Fibroblast of lung (primary cell): ENCODE data around the gene GALNT12. TPM values are rescaled to one million over a fixed set of nuclear protein-coding genes. Genes with fewer than 3 reads are reported as not detected.
A peak's percentile ranks its signal among the peaks of the same experiment; 100 is the strongest.

Experiments
- DNase-seq, 2 donors: peaks; one replicate each; pipeline versions ENCODE4 v3.0.0 to v3.0.0-alpha.2; 2010; ENCODE audit warnings: low read depth in 2 of 2
- H2AFZ ChIP-seq: 2 replicates; pipeline ENCODE4 v1.5.1; 2012; ENCODE audit warnings: low read length, control low read depth, inconsistent platforms
- H3K27ac ChIP-seq: 2 replicates; pipeline ENCODE4 v1.5.1; 2011; ENCODE audit warnings: low read length, control low read depth; ENCODE audit not compliant: insufficient read depth
- H3K27me3 ChIP-seq: 2 replicates; pipeline ENCODE4 v1.5.1; 2011; ENCODE audit warnings: mild to moderate bottlenecking, low read length; ENCODE audit not compliant: control insufficient read depth, insufficient read depth
- H3K36me3 ChIP-seq: 2 replicates; pipeline ENCODE4 v1.5.1; 2011; ENCODE audit warnings: low read length; ENCODE audit not compliant: control insufficient read depth, insufficient read depth
- H3K4me1 ChIP-seq: 2 replicates; pipeline ENCODE4 v1.5.1; 2011; ENCODE audit warnings: low read length; ENCODE audit not compliant: control insufficient read depth, insufficient read depth; ENCODE audit errors: extremely low read depth
- H3K4me2 ChIP-seq: 2 replicates; pipeline ENCODE4 v1.5.1; 2011; ENCODE audit warnings: low read length, control low read depth; ENCODE audit not compliant: insufficient read depth; ENCODE audit errors: extremely low read depth
- H3K4me3 ChIP-seq, 4 experiments: fragments of 200-600 bp in 1 of 4; sonication (generic) in 1 of 4; replicated peaks in 1 of 4; 2 replicates each; pipeline ENCODE4 v1.5.1; 2011 to 2016; ENCODE audit warnings: low read length in 4 of 4, low read depth in 3 of 4, mild to moderate bottlenecking in 3 of 4, control low read depth in 2 of 4, inconsistent platforms in 1 of 4, mixed read lengths in 1 of 4; ENCODE audit not compliant: insufficient read depth in 1 of 4; ENCODE audit errors: control extremely low read depth in 1 of 4
- H3K79me2 ChIP-seq: 2 replicates; pipeline ENCODE4 v1.5.1; 2012; ENCODE audit warnings: mild to moderate bottlenecking, low read length, inconsistent platforms; ENCODE audit not compliant: control insufficient read depth, insufficient read depth
- H3K9ac ChIP-seq: 2 replicates; pipeline ENCODE4 v1.5.1; 2011; ENCODE audit warnings: mild to moderate bottlenecking, low read length, control low read depth; ENCODE audit not compliant: insufficient read depth
- H3K9me3 ChIP-seq: 2 replicates; pipeline ENCODE4 v1.5.1; 2012; ENCODE audit warnings: low read depth, low read length; ENCODE audit not compliant: control insufficient read depth, insufficient read depth
- H4K20me1 ChIP-seq: 2 replicates; pipeline ENCODE4 v1.5.1; 2011; ENCODE audit warnings: low read length; ENCODE audit not compliant: control insufficient read depth, insufficient read depth; ENCODE audit errors: extremely low read depth
- EZH2 ChIP-seq: IDR thresholded peaks from 2 replicates; pipeline ENCODE4 v1.5.1; 2012; ENCODE audit warnings: low read length, control low read depth, mild to moderate bottlenecking; ENCODE audit errors: missing control alignments
- polyA plus RNA-seq, 2 donors: library from polyadenylated mRNA; depleted of rRNA in 1 of 2; stranded (reverse) in 1 of 2; unstranded in 1 of 2; fragments of >200 nt; gene quantifications; 2 replicates each; pipeline ENCODE4 v1.2.1, GENCODE V29; 2011 to 2012; ENCODE audit warnings: missing spikeins in 1 of 2
- total RNA-seq: library from RNA; depleted of rRNA; stranded (reverse); fragments of >200 nt; gene quantifications from 2 replicates; pipeline ENCODE4 v1.2.1, GENCODE V29; 2014
- TF ChIP-seq, protein P1 (sequence below), 2 donors: IDR thresholded peaks in 1 of 2; conservative IDR thresholded peaks in 1 of 2; 1 replicate in 1 of 2; 2 replicates in 1 of 2; pipeline ENCODE4 v1.5.1; 2011 to 2012; ENCODE audit warnings: low read length in 2 of 2, control low read depth in 1 of 2, inconsistent platforms in 1 of 2, low read depth in 1 of 2, mild to moderate bottlenecking in 1 of 2

GALNT12 gene
- total and polyA plus RNA-seq, 2 donors (not counting 1 experiment from before 2014, with no cell fraction given), result 9.4 to 18.2 TPM

DNA sequence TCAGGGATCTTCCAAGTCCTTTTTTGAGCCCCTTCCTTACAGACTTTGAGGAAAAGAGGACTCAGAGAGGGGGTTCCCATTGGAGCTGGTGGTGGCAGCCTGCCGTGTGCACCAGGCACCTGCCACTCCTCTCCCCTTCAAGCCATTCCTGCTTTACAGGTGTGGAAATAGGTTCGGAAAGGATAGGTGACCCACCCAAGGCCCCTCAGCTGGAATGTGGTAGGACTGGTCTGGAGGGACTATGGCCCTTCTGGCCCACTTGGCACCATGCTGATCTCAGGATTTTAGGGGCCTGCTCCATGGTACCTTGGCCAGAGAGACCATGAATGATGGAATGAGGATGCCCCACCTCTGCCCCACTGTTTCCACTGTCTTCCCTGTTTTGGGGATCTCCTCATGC, 1.4 kb downstream of the GALNT12 start:
- Histone ChIP-seq H3K4me2 (peak overlapping the region; percentile 86), H3K36me3 (no peaks in the 10 kb centered on the region), H3K4me1 (peaks cover 12% of the 10 kb centered on the region), H3K9ac (no peak overlapping the region), H2AFZ (no peak overlapping the region), H4K20me1 (no peaks in the 10 kb centered on the region), H3K79me2 (no peaks in the 10 kb centered on the region), H3K4me3 (peak overlapping the region in 1 of 4 experiments; percentile 65), H3K27ac (no peak overlapping the region), H3K9me3 (no peaks in the 10 kb centered on the region), H3K27me3 (no peaks in the 10 kb centered on the region)
- TF ChIP-seq, protein P1, sequence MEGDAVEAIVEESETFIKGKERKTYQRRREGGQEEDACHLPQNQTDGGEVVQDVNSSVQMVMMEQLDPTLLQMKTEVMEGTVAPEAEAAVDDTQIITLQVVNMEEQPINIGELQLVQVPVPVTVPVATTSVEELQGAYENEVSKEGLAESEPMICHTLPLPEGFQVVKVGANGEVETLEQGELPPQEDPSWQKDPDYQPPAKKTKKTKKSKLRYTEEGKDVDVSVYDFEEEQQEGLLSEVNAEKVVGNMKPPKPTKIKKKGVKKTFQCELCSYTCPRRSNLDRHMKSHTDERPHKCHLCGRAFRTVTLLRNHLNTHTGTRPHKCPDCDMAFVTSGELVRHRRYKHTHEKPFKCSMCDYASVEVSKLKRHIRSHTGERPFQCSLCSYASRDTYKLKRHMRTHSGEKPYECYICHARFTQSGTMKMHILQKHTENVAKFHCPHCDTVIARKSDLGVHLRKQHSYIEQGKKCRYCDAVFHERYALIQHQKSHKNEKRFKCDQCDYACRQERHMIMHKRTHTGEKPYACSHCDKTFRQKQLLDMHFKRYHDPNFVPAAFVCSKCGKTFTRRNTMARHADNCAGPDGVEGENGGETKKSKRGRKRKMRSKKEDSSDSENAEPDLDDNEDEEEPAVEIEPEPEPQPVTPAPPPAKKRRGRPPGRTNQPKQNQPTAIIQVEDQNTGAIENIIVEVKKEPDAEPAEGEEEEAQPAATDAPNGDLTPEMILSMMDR (conservative IDR thresholded peaks at IDR 0.05 in 1 of 2, IDR thresholded peaks at IDR 0.05 in 1 of 2; ENCODE audit: low read depth in 1 of 2, low read length in 2 of 2), result no peak
- no peak for TF ChIP-seq EZH2
- no peak for DNase-seq

DNA sequence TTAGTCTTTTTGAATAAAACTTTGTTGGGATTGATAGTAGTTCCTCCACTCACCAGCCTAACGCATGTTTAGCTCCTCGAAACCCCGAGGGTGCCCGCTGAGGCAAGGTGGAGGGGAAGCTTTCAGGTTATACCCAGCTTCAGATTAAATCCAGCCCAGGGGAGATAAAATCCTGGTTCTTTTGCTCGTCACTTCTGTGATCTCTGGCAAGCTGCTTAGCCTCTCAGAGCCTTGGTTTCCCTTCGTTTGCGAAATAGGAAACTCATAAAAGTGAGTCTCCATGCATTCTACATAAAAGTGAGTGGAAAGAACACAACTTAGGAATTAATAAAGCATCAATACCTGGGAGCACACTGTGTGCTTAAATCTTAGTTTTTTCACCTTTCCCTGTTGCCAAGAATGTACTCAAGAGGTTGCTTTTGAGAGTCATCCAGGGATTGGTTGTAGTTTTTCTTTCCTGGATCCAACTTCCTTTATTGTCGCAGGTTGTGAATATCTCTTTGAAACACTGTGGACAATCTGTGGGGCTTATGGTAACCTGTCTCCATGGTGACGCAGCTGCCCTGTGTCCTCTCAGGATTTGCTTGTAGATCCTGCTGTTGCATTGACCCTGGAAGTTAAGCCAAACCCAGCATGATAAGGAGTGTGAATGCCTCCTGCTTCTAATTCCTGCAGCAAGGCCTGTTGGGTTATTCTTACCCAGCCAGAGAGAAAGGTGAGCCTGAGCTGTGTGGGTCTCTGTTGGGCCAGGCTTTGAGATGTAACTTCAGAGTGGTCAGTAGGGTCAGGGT, 2.0 kb downstream of the GALNT12 start:
- Histone ChIP-seq H3K4me3 (no peak overlapping the region), H3K27ac (no peak overlapping the region), H3K27me3 (no peaks in the 10 kb centered on the region), H3K36me3 (no peaks in the 10 kb centered on the region), H4K20me1 (no peaks in the 10 kb centered on the region), H2AFZ (no peak overlapping the region), H3K9me3 (no peaks in the 10 kb centered on the region), H3K4me1 (peaks cover 12% of the 10 kb centered on the region), H3K79me2 (no peaks in the 10 kb centered on the region), H3K9ac (no peak overlapping the region), H3K4me2 (no peak overlapping the region)
- no peak for DNase-seq
- no peak for TF ChIP-seq EZH2
- TF ChIP-seq, protein P1 (conservative IDR thresholded peaks at IDR 0.05 in 1 of 2, IDR thresholded peaks at IDR 0.05 in 1 of 2; ENCODE audit: low read depth in 1 of 2, low read length in 2 of 2), result no peak

DNA sequence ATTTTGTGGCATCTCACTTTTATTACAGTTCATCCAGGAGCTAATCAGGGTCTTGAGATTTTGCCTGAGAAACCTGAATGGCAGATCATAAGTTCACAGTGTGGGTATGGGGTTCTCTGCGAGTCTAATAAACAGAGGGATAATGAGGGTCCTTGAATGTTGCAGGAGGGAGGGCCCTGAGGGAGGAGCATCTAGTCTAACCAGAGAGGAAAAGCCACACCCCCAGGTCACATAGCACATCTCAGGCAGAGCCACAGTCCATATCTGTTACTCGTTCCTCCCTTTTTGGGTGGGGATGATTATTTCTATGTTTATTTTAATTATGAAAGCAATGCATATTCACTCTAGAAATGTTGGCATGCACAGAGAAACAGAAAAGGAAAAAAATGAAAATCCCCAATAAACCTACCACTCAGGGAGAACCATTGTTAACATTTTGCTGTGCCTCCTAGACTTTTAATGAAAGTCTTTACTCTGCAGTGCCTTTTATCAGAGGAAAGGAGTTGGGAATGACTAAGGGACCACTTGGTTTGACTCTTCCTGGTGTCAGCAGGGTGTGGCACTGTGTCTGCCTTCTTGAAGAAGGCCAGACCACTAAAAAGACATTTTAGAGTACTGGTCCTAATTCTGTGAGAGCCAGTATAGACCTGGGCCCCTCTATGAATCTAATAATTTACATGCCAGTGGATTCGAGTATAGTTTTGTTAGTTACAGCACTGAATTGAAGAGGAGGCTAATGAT, 2.8 kb downstream of the GALNT12 start:
- no peaks in the 10 kb centered on the region for H3K36me3 ChIP-seq
- peak overlapping the region; percentile 43 for H3K27ac ChIP-seq
- no peak overlapping the region for H3K4me3 ChIP-seq
- no peaks in the 10 kb centered on the region for H4K20me1 ChIP-seq
- no peak overlapping the region for H2AFZ ChIP-seq
- H3K9ac ChIP-seq, result no peak overlapping the region
- peak in 1 of 2 donors; percentile 27 for DNase-seq
- H3K4me1 ChIP-seq, result peaks cover 12% of the 10 kb centered on the region
- H3K27me3 ChIP-seq, result no peaks in the 10 kb centered on the region
- H3K4me2 ChIP-seq, result no peak overlapping the region
- H3K79me2 ChIP-seq, result no peaks in the 10 kb centered on the region
- no peaks in the 10 kb centered on the region for H3K9me3 ChIP-seq
- no peak for TF ChIP-seq EZH2
- TF ChIP-seq, protein P1 (conservative IDR thresholded peaks at IDR 0.05 in 1 of 2, IDR thresholded peaks at IDR 0.05 in 1 of 2; ENCODE audit: low read depth in 1 of 2, low read length in 2 of 2), result no peak
